AML-193 (cell line): ENCODE measurements around the gene INPP4B.

Source experiments
- DNase-seq, 2 experiments: peaks; one replicate each; lab custom pipeline; 2025; lab: John Stamatoyannopoulos, UW

Gene INPP4B

DNA sequence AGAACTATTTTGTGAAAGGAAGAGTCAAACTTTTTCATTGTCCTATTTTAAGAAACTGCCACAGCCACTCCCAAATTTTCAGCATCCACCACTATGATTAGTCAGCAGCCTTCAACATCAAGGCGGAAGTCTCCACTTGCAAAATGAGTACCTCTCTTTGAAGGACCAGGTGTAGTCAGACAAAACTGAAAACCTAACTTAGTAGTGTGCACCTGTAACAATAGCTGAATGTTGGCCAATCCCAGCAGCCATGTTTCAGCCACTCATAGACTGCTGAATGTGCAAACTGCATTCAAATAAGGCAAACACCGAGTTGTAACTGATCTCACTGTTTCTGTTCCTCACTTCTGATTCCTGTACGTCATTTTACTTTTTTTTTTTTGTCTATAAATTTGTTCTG lies 868.7 kb downstream of the INPP4B start:
- no peak for DNase-seq
